HG03520 (cell line): ENCODE results near the gene ACTR3.

Source experiments
- ATAC-seq: cut with Tn5 transposase; IDR thresholded peaks from one replicate; pipeline ENCODE4 v1.9.1; 2021; ENCODE audit warnings: mild to moderate bottlenecking, moderate library complexity; ENCODE audit not compliant: unreplicated experiment

The ACTR3 gene

DNA sequence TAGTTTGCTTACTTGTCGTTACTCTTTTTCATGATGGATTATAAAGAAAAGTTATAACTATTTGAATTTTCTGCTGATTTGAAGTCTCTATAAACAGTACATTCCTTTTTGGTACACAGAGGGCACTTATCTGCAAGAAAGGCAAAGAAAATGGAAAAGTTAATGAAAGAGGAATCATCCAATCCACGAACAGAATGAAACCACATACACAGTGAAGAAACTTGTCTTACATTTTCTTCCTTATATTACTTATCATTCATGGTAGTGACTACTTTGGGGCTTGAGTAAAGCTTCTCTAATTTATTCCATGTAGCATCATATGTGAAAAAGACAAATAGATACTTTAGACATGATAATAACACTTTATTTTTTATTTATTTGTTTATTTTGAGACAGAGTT is 14.8 kb upstream of the ACTR3 start:
- no peak for ATAC-seq

DNA sequence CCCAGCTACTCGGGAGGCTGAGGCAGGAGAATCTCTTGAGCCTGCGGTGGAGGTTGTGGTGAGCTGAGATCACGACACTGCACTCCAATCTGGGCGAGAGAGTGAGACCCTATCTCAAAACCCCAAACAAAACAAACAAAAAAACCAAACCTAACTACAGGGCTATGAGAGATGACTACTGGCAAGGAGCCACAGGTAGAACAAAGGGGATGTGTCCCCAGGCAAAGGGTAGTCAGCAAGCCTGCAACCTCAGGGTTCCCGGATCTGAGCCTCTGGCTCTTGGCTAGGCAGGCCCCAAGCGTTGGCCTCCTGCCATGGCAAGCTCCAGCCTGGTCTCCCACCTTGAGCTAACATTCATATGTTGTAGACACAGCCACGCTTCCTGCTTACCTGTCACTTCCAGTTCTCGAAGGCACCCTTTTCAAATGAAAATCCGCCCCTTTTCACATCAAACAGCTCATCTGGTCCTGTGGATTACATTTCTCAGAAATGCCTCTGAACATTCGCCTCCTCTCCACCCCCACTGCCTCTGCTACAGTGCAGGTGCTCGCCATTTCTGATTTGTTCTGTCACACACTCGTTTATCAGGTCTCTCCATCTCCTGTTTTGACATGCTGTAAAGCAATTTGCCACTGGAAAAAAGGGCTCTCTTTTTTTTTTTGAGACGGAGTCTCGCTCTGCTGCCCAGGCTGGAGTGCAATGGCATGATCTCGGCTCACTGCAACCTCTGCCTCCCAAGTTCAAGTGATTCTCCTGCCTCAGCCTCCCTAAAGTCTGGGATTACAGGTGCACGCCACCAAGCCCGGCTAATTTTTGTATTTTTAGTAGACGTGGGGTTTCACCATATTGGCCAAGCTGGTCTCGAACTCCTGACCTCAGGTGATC is 13.1 kb upstream of the ACTR3 start:
- ATAC-seq = no peak

DNA sequence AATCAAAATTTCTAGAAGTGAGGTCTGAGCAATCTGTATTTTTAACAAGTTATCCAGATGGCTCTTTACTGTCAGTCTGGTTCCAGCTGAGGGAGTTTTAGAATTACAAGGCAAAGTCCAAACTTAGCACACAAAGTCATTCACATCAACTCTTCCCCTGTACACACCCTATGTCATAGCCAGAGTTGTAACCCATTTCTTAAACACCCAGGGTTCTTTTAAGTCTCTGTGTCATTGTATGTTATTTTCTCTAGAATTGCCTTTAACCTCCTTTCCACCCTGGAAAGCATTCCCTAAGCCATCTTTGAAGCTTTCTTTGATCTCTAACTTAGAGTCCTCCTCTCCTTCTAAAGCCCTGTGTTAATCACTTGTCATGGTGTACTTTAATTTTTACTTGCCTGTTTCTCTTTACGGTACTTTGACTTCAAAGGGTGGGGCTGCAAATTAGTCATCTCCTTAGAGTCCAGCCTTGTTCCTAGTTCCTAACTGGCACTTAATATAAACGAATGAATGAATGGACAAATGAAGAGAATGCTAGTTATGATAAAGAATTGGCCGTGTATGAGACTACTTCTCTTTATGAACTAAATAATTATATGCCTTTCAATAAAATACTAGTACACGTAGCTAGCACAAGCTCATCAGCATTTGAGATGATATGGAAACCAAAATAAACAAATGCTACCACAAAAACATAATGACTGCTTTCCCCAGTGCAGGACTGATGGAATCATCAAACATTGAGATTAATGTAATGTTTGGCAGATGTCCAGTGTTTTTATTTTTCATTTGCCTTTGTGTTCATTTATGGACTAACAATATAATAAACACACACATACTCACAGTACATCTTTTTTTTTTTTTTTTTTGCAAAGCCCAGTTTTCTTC is 11.9 kb upstream of the ACTR3 start:
- no peak for ATAC-seq

DNA sequence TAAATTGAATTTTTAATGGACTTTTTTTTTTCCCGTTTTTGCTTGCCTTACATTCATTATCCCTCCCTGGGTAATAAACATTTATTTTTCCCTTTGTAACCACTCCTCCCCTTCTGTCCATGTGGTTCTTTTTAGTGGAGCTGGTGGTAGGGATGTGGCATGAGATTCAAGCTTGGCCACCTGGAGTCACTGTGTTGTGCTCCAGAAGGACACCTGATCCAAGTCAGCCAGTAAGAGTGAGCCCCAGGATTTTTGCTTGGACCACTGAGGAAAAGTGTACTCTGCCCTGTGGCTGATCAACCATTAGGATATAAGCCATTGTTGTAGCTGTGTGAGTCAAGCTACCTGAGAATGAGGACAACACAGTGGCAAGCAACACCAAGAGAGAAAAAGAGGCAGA is 11.1 kb upstream of the ACTR3 start:
- ATAC-seq = no peak

DNA sequence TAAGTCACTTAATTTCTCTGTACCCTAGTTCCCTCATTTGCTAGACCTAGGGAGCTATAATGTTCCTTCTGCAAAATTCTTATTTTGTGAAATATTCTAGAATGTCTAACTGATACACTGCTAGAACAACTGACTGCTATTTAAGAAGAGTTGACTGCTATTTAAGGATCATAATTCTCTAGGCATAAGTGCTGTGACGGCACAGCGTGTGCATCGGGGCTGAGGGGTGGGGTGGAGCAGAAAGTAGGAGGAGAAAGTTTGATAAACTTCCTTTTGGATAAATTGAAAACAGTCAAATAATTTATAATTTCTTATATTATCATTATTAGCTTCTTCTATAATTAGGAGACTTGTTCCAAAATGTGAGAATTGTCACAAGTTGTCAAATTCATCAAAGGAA is 10.4 kb upstream of the ACTR3 start:
- no peak for ATAC-seq

DNA sequence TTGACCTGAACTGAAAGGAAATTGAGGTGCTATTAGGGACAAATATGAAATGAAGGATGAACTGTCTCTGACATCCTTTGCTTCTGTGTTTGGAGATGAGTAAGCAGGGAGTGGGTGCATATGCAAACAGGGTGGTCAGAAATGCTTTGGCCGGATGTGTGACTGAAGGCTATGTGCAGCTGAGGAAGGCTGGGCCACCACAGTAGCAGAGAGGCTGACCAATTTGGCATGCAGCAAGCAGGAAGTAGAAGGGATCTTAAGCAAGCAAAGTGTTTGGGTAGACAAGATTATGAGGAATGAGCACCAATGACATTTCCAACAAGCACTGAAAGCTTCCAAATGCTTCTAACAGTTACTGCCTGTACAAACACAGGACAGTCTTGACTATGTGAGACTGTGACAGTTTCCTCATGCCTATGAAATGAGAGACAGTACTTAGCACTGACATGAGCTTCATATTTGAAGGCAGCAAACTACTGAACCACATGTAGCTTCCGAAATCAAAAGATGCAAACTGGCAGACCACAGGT is 3.3 kb upstream of the ACTR3 start:
- peak; percentile 63 for ATAC-seq

DNA sequence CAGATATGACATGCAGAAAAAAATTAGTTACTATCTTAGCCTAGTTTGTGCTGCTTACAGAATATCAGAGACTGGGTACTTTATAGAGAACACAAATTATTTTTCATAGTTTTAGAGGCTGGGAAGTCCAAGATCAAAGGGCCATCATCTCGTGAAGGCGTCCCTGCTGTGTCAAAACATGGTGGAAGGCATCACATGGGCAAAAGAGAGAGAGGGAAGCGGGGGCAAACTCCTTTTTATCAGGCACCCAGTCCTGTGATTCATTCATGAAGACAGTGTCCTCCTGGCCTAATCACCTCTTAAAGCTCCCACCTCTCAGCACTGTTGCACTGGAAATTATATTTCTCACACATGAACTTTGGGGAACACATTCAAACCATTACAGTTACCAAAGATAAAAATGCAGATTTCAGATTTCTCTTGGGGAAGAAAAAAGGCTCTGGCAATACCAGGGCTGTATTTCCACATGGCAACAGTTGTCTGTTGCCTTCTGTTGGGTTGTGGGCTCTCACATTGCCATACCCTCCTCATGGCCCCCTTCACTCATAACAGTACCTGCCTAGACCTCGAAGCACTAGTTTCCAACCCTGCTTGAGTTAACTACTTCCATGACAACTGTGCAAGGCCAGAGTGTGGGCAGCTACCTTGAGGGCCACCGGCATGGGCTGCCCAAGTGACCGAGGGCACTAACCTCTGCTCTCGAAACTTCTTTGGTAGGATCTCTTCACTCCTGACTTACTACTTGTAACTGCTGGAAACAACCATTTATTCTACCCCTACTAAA is 2.7 kb upstream of the ACTR3 start:
- no peak for ATAC-seq

DNA sequence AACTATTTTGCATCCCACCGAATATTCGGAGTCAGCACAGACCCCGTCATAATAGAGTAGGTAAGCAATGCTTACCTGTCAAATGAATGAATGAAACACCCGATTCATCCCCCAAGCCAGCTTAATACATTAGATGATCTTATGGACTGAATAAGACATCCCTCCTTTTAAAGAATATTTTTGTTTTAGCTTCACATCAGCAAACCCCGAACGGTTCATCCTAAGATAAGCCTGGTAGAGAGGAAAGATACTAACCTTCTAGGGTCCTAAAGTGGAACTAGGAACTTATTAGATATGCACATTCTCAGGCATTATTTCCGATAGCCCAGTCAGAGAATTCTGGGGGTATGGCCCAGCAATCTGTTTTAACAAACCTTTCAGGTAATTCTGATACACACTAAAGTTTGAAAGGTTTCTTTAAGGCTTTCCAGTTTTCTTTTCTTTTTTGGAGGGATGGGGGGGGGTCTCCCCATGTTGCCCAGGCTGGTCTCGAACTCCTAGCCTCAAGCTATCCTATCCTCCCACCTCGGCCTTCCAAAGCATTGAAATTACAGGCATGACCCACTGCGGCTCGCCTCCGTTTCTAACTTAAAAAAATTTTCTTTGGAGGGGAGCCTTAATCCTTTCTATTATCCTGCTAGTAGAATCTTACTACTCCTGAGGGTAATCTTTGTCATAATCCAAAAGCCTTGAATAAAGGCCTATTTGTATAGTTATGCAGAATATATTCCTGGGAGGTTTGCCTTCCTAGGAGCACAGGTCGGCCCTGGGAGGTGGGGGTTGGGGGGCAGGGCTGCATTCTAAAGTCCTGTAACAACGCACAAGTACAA is 1.0 kb upstream of the ACTR3 start:
- ATAC-seq = no peak

DNA sequence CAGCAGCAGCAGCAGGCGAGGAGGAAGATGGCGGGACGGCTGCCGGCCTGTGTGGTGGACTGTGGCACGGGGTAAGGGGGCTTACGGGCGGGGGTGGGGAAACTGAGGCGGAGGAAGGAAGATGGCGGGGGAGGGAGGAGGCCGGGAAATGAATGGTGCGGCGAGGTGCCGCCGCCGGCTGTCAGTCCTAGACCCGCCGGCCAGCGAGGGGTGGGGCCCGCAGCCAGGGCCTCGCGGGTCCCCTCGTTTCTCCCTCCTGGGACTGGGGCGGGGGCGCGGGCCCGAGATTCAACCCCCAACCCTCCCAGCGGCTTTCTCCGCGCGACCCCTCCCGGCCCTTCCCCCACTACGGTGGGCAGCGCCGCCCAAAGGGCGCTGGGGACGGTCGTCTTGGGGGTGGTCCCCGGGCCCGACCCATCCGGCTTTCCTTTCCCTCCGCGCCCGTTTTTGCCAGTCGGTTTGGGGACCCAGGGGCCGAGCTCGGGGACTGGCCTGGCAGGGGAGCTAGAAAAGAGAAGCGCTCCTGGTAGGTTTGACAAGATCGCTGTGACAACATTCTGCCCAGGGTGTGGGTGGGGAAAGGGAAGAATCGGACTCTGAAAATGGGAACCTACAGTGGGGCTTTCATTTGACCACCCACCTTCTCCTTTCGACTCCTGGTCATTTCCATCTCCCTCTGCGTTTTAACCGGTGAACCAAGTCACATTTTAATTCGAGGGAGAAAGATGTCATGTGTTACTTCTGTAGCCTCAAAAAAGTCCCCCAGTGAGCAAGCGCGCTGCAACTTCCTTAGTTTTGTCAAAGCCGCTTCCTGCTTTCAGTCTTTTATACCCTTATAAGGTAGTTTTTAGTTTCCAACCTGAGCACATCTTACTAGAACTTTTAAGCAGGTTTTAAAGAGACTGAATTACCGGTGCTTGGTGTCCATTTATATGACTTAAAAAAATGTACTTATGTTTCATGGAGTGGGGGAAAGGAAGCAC is 655 bp downstream of the ACTR3 start:
- peak; percentile 24 for ATAC-seq

DNA sequence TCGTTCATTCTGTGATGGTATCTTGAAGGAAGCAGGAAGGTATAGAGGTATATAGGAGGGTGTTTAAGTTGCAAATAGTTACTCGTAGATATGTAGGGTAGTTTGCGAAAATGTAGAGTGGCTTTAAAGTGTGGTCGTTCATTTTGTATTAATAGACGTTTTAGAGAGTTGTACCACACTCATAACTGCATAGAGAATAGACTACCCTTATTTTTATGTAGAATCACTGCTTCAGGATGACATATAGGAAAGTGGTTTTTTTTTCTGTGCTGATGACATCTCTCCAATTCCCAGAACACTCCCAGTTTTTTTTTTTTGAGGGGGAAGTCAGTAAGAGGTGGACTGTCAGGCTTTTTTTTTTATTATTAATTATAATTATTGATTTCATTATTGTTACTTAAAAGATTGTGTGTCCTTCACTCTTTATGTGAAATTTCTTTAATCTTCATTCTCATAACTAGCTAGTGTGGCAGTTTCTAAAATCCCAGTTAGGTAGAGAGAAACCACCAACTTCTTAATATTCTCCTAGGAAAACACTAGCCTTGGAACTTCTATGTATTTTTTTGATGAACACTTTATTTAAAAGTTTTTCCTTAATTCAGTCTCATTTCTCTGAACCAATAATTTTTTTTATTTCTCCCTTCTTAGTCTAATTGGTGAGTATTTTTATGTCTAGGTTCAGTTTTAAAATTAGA is 1.5 kb downstream of the ACTR3 start:
- no peak for ATAC-seq

DNA sequence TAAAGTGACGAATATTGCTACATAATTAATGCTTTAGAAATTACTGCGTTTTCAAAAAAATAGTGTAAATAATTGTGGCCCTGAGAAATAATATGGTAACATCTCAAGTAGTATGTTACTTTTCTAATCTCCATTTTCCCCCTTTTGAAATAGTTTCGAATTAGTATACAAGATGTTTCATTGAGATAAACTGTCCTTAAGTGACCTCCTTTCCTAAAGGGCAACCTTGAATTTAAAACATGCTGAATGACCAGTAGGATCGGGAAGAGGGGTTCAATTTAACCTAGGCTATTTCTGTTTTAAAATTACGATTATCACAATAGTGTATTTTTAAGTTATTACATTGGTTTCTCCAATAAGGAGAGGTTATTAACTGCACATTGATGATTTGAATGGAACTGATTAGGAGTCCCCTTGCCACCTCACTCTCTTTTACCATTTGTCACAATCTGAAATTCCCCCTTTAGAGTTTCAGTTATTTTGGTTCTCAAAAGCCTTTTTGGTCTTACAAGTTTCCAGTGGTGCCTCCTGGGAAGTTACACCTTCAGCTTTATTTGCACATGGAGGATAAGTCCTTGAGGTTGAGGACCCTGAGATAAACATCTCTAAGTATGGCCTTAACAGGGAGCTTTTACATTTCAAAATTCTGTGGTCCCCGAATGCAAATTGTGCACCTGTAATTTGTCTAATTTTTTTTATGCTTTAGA is 2.3 kb downstream of the ACTR3 start:
- no peak for ATAC-seq

DNA sequence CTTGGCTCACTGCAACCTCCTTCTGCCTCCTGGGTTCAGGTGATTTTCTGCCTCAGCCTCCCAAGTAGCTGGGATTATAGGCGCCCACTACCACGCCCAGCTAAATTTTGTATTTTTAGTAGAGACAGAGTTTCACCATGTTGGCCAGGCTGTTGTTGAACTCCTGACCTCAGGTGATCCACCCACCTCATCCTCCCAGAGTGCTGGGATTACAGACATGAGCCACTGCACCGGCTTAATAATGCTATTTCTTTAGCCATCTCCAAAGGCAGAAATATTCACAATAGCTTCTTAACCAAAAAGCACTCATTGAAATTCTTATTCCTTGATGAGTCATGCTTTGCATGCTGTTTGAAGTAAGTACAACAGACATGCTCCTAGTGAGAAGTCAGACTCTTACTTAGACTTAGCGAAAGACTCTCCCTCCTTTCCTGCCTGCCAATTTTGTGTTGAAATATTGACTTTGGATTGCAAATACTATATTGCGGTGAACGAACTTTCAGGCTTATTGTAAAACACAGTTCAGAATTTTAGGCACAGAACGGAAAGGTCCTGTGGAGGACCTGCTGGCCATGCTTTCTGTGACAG is 4.4 kb downstream of the ACTR3 start:
- no peak for ATAC-seq

DNA sequence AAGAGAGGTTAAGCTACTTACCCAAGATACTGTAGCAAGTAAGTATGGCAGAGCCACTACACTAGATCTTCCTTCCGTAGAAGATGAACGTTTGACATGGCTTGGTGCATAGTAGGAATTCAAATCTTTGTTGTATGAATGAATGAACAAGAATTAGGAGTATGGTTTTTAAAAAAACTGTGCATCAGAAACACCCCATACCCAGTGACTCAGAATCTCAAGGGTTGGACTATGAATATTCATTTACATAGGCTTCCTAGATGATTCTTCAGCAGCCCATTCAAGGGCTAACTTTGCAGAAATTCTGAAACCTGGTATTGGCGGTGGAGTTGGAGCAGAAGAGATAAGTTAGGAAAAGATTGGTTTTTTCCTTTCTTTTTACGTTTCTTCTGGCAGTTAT is 5.4 kb downstream of the ACTR3 start:
- ATAC-seq = no peak

DNA sequence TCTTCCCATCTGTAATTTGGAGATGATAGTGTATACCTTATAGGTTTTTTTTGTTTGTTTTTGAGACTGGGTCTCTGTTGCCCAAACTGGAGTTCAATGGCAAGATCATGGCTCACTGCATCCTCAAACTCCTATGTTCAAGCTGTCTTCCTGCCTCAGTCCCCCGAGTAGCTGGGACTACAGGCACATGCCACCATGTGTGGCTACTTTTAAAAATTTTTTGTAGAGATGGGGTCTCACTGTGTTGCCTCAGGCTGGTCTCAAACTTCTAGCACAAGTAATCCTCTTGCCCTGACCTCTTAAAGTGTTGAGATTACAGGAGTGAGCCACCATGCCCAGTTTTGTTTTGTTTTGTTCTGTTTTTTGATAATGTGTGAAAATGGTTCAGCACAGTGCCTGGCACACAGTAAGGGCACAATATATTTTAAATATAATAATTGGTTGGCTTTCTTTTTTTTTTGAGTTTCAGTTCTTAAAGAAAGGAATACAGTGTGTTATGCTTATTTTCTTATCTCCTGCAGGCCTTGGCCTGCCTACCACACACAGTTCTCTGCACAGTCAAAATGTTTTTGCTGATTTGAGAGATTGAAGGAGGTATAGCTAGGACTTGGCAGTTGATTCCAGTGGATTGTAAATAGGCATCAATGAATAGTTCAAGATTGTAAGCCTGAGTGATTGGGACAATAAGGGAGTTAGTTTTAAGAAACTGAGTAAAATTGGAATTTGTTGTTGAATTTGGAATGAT is 6.1 kb downstream of the ACTR3 start:
- no peak for ATAC-seq

DNA sequence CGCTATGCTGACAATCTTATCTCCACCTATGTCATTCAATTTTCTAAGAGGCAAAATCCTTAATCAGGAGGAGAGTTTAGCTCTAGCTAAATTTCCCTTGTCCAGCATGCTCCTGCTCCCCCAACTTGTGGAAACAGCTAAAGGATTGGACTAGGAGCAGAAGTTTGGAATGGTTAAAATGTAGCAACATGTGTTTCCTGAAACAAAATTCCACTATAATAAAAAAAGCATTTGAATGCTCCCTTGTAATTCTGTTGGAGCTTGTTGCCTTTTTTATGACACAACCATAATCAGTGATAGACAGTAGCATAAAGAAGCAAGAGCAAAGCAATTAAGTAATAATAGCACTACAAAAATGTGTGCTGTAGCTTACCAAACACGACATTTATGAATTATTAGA is 6.9 kb downstream of the ACTR3 start:
- ATAC-seq = no peak

DNA sequence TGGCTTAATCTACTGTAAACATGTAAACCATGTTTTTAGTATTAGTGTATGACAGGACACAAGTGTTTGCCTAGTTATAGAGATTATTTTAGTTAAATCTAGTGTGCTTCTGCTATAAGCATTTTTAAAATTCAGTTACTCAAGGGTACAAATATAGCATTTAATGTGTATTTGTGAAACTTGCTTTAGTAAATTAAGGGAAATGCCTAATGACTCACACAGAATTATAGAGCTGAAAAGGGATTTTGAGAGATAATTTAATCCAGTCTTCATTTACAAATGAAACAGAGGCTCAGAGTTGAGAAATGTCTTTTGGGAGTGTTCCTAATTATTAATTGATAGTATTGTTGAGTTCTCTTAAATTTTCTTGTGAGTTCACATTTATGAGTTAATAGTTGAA is 8.2 kb downstream of the ACTR3 start:
- ATAC-seq = no peak

DNA sequence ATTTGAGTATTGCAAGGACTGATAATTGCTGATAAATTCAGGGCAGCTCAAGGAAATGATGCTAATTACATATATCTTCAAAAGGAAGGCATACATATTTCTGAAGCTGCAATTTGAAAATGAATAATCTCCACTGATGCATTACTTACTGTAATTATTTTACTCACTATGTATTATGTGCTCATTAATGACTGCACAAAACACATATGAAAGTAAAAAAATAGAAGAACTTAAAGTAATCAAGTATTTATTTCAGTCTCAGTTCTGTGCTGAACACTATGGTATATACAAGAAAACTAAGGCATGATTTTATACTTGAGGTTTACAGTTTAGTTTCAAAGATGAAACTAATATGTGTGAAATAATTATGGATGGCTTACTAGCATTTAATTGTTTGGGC is 9.3 kb downstream of the ACTR3 start:
- ATAC-seq = no peak
